Measurements from ENCODE around the gene TAMM41. TPM values are rescaled to one million over a fixed set of nuclear protein-coding genes. Genes with fewer than 3 reads are reported as not detected.
"Not testable (repeated sequence)": the region's sequence is repeated elsewhere in the genome, so short reads cannot be mapped to it uniquely, and the experiment has no call there.

TAMM41 gene
- total RNA-seq, 2 donors from 2014 or later, result 30.2 to 31.2 TPM

DNA sequence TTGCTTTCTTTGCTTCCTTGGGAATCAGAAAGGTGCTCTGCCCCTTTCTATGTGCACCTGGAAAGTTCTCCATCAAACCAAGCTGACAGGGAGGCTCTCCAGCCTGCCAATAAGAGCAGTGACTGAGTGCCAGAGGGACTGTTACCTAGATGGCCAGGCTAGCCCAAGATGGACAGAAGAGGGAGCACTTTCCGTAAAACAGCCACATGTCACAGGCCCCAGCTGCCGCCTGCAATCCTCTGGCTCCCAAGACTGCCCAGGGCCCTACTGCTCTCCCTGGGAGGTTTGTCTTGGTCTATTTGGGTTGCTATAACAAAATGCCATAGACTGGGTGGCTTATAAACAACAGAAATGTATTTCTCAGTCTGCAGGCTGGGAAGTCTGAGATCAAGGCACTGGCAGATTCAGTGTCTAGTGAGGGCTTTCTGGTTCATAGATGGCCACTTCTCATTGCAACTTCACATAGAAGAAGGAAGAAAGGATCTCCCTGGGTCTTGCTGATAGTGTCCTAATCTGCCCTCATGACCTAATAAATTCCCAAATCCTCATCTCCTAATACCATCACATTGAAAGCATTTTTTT is 72.3 kb downstream of the TAMM41 start:
- DNase-seq (no peak), ATAC-seq (replicated peaks in 1 of 2) (no peak)
- H3K9me3 Mint-ChIP-seq, result no peaks in the 10 kb centered on the region
- no peak overlapping the region for H3K27ac Mint-ChIP-seq
- H3K27me3 Mint-ChIP-seq (ENCODE audit: low read depth), result no peaks in the 10 kb centered on the region
- H3K4me3 Mint-ChIP-seq, result no peak overlapping the region
- H3K36me3 Mint-ChIP-seq (ENCODE audit: insufficient read depth in 2 of 2), result no peaks in the 10 kb centered on the region
- H3K4me1 Mint-ChIP-seq (ENCODE audit: low read depth), result peaks cover 20% of the 10 kb centered on the region

DNA sequence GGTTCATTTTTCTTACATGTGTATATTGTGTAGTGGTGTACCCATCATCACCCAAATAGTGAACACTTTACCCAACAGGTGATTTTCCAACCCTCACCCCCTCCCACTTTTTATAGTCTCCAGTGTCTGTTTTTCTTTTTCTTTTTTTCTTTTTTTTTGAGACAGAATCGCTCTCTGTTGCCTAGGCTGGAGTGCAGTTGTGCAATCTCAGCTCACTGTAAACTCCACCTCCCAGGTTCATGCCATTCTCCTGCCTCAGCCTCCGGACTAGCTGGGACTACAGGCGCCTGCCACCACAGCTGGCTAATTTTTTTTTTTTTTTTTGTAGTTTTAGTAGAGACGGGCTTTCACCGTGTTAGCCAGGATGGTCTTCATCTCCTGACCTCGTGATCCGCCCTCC is 74.8 kb downstream of the TAMM41 start:
- H3K36me3 Mint-ChIP-seq (ENCODE audit: insufficient read depth in 2 of 2); ATAC-seq (replicated peaks in 1 of 2); H3K9me3 Mint-ChIP-seq; H3K27me3 Mint-ChIP-seq (ENCODE audit: low read depth); H3K27ac Mint-ChIP-seq; H3K4me3 Mint-ChIP-seq; DNase-seq: not testable (repeated sequence)
- peaks cover 21% of the 10 kb centered on the region for H3K4me1 Mint-ChIP-seq (ENCODE audit: low read depth)

DNA sequence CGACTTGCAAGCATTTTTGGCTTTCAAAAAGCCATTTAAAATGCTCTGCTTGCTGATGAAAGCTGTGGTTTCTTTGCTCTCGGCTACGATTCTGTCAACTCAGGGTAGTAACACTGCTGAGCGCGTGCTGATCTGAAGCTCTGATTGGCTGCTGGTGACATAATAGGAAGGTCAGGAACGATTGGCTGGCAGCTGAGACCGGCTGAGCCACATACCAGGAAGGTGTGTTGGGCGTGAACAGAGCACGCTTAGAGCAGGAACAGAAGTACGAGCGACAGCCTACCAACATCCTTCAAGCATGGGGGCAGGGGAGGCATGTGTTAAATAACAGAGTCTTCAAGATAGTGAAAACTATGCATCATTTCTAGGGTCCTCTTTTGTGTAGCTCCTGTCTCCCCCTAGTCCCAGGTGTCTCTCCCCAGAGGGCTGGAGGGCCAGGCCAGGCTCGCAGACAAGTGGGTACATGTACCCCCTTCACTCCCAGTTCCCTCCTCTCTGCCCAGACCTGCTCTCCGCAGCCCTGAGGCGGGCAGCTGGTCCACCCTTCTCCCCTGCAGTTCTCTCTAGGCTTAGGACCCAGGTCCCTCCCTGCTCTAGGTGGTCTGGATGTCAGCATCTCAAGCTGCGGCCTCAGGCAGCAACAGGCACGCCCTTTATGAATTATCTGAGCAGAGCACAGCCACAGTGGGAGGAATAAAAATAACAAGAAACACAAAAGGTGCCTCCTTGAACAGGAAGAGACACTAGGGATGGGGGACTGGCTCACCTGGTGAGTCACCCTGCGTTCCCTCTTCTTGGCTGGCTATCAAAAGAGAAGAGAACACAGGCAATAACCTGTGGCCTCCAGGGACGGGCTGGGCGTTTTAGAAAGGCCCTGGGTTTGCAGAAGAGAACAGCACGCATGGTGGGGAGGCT is 76.0 kb downstream of the TAMM41 start:
- Mint-ChIP-seq H3K4me1 (ENCODE audit: low read depth) (peaks cover 26% of the 10 kb centered on the region), H3K36me3 (ENCODE audit: insufficient read depth in 2 of 2) (no peaks in the 10 kb centered on the region), H3K4me3 (peak overlapping the region; percentile 50 to 63), H3K27ac (peak overlapping the region; percentile 77), H3K9me3 (no peaks in the 10 kb centered on the region), H3K27me3 (ENCODE audit: low read depth) (no peaks in the 10 kb centered on the region)
- peak; percentile 80 to 87 for DNase-seq
- ATAC-seq (replicated peaks in 1 of 2), result peak; percentile 100

DNA sequence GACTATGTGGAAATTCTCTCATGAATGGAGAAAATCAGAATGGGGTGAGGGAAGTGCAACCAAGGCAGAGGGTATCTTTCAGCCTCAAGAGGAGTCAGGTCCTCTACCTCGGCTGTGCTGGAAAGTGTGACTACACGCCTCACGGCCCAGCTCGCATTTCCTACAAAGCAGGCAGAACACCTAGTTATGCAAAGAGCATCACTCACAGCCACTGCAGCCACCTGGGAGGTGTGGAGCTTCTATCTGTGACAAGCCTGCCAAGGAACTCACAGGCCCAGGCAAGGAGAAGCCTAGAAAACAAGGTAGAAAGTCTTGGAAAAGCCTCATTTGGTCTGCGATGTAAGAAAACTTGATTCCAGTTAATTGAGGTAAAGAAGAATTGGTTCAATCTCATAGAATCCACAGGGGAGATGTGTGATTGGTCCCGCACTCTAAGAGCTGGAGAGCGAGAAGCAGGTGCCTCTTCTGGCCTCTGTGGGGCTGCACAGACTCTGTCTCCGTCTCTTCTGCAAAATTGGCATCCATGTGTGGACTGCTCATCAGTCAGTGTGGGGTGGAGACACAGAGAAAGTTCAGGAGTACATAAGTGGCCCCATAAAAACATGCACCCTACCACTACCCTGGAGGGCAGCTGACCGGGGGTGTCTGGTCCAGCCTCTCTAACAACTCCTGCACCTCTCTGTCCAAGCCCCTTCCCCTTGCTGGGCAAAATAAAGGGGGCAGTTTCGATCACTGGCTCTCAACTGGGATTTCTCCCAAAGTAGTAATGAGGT is 76.8 kb downstream of the TAMM41 start:
- Mint-ChIP-seq H3K4me3 (peak overlapping the region; percentile 29 to 63), H3K27me3 (ENCODE audit: low read depth) (no peaks in the 10 kb centered on the region)

DNA sequence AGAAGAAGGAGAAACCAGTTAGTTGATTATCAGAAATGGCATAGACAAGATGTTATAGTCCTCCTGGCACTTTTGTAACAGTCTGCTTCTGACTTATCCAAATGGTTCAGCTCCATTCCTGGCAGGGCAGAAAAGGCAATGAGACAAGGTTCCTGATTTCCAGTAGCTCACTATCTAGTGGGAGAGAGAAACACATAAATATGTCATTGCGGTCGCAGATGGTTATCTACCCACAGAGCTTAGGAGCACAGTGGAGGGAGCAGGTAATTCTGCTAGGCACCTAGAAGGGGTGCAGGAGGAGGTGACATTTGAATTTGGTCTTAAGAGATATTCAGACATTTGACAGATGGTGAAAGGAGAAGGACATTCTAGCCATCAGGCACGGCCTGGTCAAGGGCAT is 78.1 kb downstream of the TAMM41 start:
- Mint-ChIP-seq H3K36me3 (ENCODE audit: insufficient read depth in 2 of 2) (peaks cover 0 to 3% of the 10 kb centered on the region in 2 donors), H3K9me3 (no peaks in the 10 kb centered on the region), H3K4me1 (ENCODE audit: low read depth) (peaks cover 45% of the 10 kb centered on the region), H3K27ac (no peak overlapping the region), H3K27me3 (ENCODE audit: low read depth) (no peaks in the 10 kb centered on the region), H3K4me3 (no peak overlapping the region)
- no peak for ATAC-seq (replicated peaks in 1 of 2)
- DNase-seq, result no peak

More for the DNA sequence above, 76.8 kb downstream of the TAMM41 start:
- H3K9me3 Mint-ChIP-seq, result no peaks in the 10 kb centered on the region
- DNase-seq (no peak), ATAC-seq (replicated peaks in 1 of 2) (peak; percentile 24 to 31)
- H3K27ac Mint-ChIP-seq, result peak overlapping the region; percentile 1
- no peaks in the 10 kb centered on the region for H3K36me3 Mint-ChIP-seq (ENCODE audit: insufficient read depth in 2 of 2)
- peaks cover 34% of the 10 kb centered on the region for H3K4me1 Mint-ChIP-seq (ENCODE audit: low read depth)

DNA sequence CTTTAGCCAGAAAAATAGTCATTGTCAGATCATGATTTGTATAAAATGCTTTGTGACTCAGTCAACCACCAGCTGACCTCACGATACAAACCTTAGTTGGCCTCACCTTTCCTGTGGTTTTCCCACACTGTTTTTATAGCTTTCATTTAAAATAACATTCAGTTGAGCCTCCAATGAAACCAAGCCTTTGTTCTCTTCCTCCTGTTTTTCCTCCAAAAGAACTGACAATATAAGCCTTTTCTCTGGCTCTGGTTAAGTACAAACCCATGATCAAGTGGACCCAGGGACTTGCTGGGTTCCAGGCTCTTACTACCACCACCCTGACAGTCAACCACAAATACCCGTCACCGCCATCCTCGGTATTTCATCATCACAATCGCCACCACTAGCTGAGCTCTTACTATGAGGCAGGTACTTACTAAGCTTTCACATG is 81.7 kb downstream of the TAMM41 start:
- Mint-ChIP-seq H3K36me3 (ENCODE audit: insufficient read depth in 2 of 2) (peaks cover 0 to 3% of the 10 kb centered on the region in 2 donors), H3K27me3 (ENCODE audit: low read depth) (no peaks in the 10 kb centered on the region), H3K27ac (peak overlapping the region; percentile 79), H3K4me3 (peak overlapping the region; percentile 47 to 68), H3K9me3 (no peaks in the 10 kb centered on the region), H3K4me1 (ENCODE audit: low read depth) (peaks cover 31% of the 10 kb centered on the region)
- DNase-seq (peak; percentile 79), ATAC-seq (replicated peaks in 1 of 2) (peak; percentile 94 to 95)

DNA sequence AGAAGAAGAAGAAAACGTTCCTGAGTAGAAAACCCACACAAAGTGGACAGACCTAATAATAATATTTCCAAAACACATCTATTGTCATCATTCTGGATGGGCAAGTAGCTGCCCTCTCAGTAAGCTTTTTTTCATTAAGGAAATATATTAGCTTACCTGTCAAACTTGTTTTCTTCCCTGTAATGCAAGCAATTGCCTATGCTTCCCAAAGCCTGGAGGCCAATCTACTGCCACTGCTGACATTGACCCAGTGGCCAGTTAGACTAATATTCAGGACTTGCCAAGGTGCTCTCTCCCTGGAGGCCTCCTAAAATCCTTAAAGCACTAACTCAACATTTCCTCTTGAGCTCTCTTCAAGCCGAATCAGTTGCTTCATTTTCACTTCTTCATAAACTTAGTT is 86.7 kb downstream of the TAMM41 start:
- no peak for DNase-seq
- Mint-ChIP-seq H3K9me3 (no peaks in the 10 kb centered on the region), H3K36me3 (ENCODE audit: insufficient read depth in 2 of 2) (peaks cover 0 to 3% of the 10 kb centered on the region in 2 donors), H3K27ac (no peak overlapping the region), H3K4me3 (no peak overlapping the region), H3K4me1 (ENCODE audit: low read depth) (peaks cover 12% of the 10 kb centered on the region), H3K27me3 (ENCODE audit: low read depth) (no peaks in the 10 kb centered on the region)
- ATAC-seq (replicated peaks in 1 of 2), result no peak

DNA sequence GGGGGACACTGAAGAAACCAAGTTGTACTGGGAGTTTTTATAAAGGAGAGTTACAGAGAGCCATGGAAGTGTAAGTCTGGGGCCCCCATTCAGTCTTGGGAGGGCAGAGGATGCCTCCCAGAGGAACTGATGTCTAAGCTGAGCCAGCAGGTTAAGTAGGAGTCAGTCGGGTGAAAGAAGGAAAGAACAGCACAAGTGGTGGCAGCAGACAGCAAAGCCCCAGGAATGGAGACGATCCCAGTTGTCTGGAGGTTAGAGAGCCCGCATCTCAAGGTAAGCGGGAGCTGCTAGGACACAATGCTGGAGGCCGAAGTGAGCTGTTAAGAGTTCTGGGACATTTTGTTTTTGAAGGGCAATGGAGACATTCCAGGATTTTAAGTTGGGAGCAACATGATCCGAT is 88.8 kb downstream of the TAMM41 start:
- no peak overlapping the region for H3K4me3 Mint-ChIP-seq
- no peak for DNase-seq
- no peak overlapping the region for H3K27ac Mint-ChIP-seq
- no peaks in the 10 kb centered on the region for H3K36me3 Mint-ChIP-seq (ENCODE audit: insufficient read depth in 2 of 2)
- no peaks in the 10 kb centered on the region for H3K4me1 Mint-ChIP-seq (ENCODE audit: low read depth)
- no peaks in the 10 kb centered on the region for H3K9me3 Mint-ChIP-seq
- ATAC-seq (replicated peaks in 1 of 2), result no peak
- H3K27me3 Mint-ChIP-seq (ENCODE audit: low read depth), result no peaks in the 10 kb centered on the region

DNA sequence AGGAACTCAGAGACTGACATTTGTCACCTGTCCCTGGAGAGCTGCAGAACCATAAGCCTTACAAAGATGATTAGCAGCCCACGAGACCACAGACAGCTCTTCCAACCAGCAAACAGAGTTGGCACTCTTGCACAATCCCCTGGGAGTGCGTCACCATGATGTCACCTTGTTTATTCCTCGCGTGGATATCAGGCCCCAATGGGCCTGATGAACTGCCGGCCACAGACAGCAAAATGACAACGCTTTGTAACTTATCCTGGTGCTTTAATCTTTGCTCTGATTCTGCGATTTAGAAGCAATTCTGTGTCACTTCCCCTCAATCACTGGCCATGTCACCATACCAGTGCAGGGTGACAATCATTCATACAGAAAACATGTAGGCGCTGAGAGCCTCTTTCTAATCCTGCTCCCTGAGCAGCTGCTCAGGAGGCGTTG is 89.2 kb downstream of the TAMM41 start:
- Mint-ChIP-seq H3K36me3 (ENCODE audit: insufficient read depth in 2 of 2) (no peaks in the 10 kb centered on the region), H3K27ac (no peak overlapping the region), H3K27me3 (ENCODE audit: low read depth) (no peaks in the 10 kb centered on the region), H3K4me3 (no peak overlapping the region), H3K4me1 (ENCODE audit: low read depth) (no peaks in the 10 kb centered on the region), H3K9me3 (no peaks in the 10 kb centered on the region)
- no peak for DNase-seq
- peak; percentile 25 to 68 for ATAC-seq (replicated peaks in 1 of 2)

DNA sequence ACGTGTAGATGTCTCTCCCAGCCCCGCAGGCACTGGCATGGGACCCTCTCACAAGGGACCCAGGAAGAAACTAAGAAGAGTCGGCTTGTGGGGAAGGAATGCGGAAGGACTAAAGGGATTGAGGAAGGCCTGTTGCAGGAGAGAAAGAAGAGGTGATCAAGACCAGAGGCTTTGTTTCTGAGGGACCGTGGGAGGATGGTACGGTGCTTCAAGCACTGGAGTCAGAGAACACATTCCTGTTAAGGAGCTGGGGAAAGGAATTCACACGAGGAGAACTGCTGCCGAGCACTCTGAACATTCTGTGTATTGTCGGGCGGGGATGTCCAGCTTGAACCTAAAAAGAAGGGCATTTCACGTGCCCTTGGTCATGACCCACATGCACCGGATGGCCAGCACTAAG is 91.4 kb downstream of the TAMM41 start:
- H3K4me3 Mint-ChIP-seq, result no peak overlapping the region
- no peaks in the 10 kb centered on the region for H3K27me3 Mint-ChIP-seq (ENCODE audit: low read depth)
- H3K36me3 Mint-ChIP-seq (ENCODE audit: insufficient read depth in 2 of 2), result no peaks in the 10 kb centered on the region
- no peaks in the 10 kb centered on the region for H3K4me1 Mint-ChIP-seq (ENCODE audit: low read depth)
- DNase-seq (no peak), ATAC-seq (replicated peaks in 1 of 2) (no peak)
- H3K9me3 Mint-ChIP-seq, result no peaks in the 10 kb centered on the region
- no peak overlapping the region for H3K27ac Mint-ChIP-seq

DNA sequence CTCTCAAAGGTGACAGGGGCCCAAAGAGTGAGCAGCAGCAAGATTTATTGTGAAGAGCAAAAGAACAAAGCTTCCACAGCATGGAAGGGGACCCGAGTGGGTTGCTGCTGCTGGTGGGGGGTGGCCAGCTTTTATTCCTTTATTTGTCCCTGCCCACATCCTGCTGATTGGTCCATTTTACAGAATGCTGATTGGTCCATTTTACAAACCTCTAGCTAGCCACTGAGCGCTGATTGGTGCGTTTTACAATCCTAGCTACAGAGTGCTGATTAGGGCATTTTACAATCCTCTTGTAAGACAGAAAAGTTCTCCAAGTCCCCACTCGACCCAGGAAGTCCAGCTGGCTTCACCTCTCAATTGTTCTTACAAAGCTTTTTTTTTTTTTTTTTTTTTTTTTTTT is 94.4 kb downstream of the TAMM41 start:
- not testable (repeated sequence) for H3K4me1 Mint-ChIP-seq (ENCODE audit: low read depth); ATAC-seq (replicated peaks in 1 of 2); DNase-seq; H3K27ac Mint-ChIP-seq; H3K36me3 Mint-ChIP-seq (ENCODE audit: insufficient read depth in 2 of 2); H3K27me3 Mint-ChIP-seq (ENCODE audit: low read depth); H3K4me3 Mint-ChIP-seq; H3K9me3 Mint-ChIP-seq

DNA sequence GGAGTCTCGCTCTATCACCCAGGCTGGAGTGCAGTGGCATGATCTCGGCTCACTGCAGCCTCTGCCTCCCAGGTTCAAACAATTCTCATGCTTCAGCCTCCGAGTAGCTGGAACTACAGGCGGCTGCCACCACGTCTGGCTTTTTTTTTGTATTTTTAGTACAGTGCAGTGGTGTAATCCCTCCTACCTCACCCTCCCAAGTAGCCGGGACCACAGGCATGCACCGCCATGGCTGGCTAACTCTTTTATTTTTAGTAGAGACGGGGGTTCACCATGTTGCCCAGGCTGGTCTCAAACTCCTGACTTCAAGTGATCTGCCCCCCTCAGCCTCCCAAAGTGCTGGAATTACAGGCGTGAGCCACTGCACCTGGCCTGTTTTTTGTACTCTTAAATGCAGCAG is 98.4 kb downstream of the TAMM41 start:
- not testable (repeated sequence) for H3K4me1 Mint-ChIP-seq (ENCODE audit: low read depth); ATAC-seq (replicated peaks in 1 of 2); DNase-seq; H3K27me3 Mint-ChIP-seq (ENCODE audit: low read depth); H3K27ac Mint-ChIP-seq; H3K9me3 Mint-ChIP-seq; H3K36me3 Mint-ChIP-seq (ENCODE audit: insufficient read depth in 2 of 2); H3K4me3 Mint-ChIP-seq

Data from activated T-cell treated with anti-CD3 and anti-CD28 coated beads, Interleukin-2, amount 50 U/mL, for 72 hours (primary cell).